A673 (cell line): Measurements from ENCODE around the gene GALNT16. TPM values are rescaled to one million over a fixed set of nuclear protein-coding genes. Genes with fewer than 3 reads are reported as not detected.

Experiments
- BruUV-seq: library from RNA; stranded (reverse); fragments of 400-500 nt; replicated peaks from 2 replicates; lab custom pipeline; 2021; lab: Mats Ljungman, UMichigan
- CTCF ChIA-PET: fragments of 300-600 bp; sonication (Branson Sonifier 250); formaldehyde crosslinking; loops from one replicate; lab custom pipeline; 2022; ENCODE audit warnings: antibody characterized with exemption; lab: Charles Lee
- POLR2A ChIA-PET: fragments of 300-600 bp; sonication (Branson Sonifier 250); formaldehyde crosslinking; loops from one replicate; lab custom pipeline; 2022; ENCODE audit warnings: antibody characterized with exemption; ENCODE audit not compliant: low non-redundant PET; lab: Charles Lee
- DNase-seq: peaks from one replicate; pipeline ENCODE4 v3.0.0-alpha.2; 2015; ENCODE audit warnings: low spot score
- H3K27ac ChIP-seq: fragments of 200-600 bp; sonication (generic); 2 replicates; pipeline ENCODE4 v1.5.1; 2016; ENCODE audit warnings: mixed run types, low read depth, mild to moderate bottlenecking, mixed read lengths, antibody characterized with exemption, low read length; ENCODE audit not compliant: poor library complexity, severe bottlenecking
- H3K27me3 ChIP-seq: fragments of 200-600 bp; sonication (generic); replicated peaks from 2 replicates; pipeline ENCODE4 v1.6.1; 2017; ENCODE audit warnings: mixed run types, low read depth, mild to moderate bottlenecking, mixed read lengths, antibody characterized with exemption, low read length; ENCODE audit not compliant: insufficient read depth, poor library complexity
- H3K36me3 ChIP-seq: fragments of 200-600 bp; sonication (generic); 2 replicates; pipeline ENCODE4 v1.6.1; 2016; ENCODE audit warnings: mixed run types, mild to moderate bottlenecking, mixed read lengths, antibody characterized with exemption, low read length; ENCODE audit not compliant: insufficient read depth, poor library complexity, severe bottlenecking
- H3K4me1 ChIP-seq: fragments of 200-600 bp; sonication (generic); 2 replicates; pipeline ENCODE4 v1.6.1; 2017; ENCODE audit warnings: mixed run types, mild to moderate bottlenecking, mixed read lengths, antibody characterized with exemption, low read length; ENCODE audit not compliant: insufficient read depth, poor library complexity, severe bottlenecking
- H3K4me3 ChIP-seq: fragments of 200-600 bp; sonication (generic); 2 replicates; pipeline ENCODE4 v1.5.1; 2016; ENCODE audit warnings: low read depth, mixed run types, mild to moderate bottlenecking, mixed read lengths, low read length; ENCODE audit not compliant: poor library complexity, severe bottlenecking
- H3K9me3 ChIP-seq: fragments of 200-600 bp; sonication (generic); 2 replicates; pipeline ENCODE4 v1.6.1; 2016; ENCODE audit warnings: mixed run types, low read depth, mild to moderate bottlenecking, mixed read lengths, antibody characterized with exemption, low read length; ENCODE audit not compliant: poor library complexity, severe bottlenecking
- EZH2 ChIP-seq: fragments of 200-600 bp; sonication (generic); IDR thresholded peaks from 2 replicates; pipeline ENCODE4 v1.6.1; 2017; ENCODE audit warnings: borderline replicate concordance, low read depth, mild to moderate bottlenecking, mixed read lengths, antibody characterized with exemption, low read length; ENCODE audit not compliant: poor library complexity, severe bottlenecking
- intact Hi-C: fragments of 100-400 bp; cut with micrococcal nuclease; formaldehyde crosslinking; loops from one replicate; pipeline ENCODE4 v1.10.0; 2022; ENCODE audit not compliant: unreplicated experiment
- total RNA-seq: library from RNA; stranded (reverse); gene quantifications from 2 replicates; pipeline ENCODE4 v1.2.3, GENCODE V29; 2021
- TF ChIP-seq, protein P1 (sequence below): fragments of 300-800, 200-600 bp; sonication (generic); conservative IDR thresholded peaks from 2 replicates; pipeline ENCODE4 v1.5.1; 2017; ENCODE audit warnings: low read depth, mild to moderate bottlenecking, antibody characterized with exemption, low read length, moderate library complexity, mixed read lengths

The GALNT16 gene
- total RNA-seq, 1 experiment from 2014 or later: 0.32 TPM

GRCh38 chr14:69404478-69404877 lies 144.5 kb downstream of the GALNT16 start:
- Histone ChIP-seq H3K27ac (no peak overlapping the region), H3K4me1 (peaks cover 17% of the 10 kb centered on the region), H3K27me3 (no peaks in the 10 kb centered on the region), H3K4me3 (no peak overlapping the region), H3K36me3 (no peaks in the 10 kb centered on the region), H3K9me3 (no peaks in the 10 kb centered on the region)
- TF ChIP-seq, protein P1, sequence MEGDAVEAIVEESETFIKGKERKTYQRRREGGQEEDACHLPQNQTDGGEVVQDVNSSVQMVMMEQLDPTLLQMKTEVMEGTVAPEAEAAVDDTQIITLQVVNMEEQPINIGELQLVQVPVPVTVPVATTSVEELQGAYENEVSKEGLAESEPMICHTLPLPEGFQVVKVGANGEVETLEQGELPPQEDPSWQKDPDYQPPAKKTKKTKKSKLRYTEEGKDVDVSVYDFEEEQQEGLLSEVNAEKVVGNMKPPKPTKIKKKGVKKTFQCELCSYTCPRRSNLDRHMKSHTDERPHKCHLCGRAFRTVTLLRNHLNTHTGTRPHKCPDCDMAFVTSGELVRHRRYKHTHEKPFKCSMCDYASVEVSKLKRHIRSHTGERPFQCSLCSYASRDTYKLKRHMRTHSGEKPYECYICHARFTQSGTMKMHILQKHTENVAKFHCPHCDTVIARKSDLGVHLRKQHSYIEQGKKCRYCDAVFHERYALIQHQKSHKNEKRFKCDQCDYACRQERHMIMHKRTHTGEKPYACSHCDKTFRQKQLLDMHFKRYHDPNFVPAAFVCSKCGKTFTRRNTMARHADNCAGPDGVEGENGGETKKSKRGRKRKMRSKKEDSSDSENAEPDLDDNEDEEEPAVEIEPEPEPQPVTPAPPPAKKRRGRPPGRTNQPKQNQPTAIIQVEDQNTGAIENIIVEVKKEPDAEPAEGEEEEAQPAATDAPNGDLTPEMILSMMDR: no peak
- no peak for TF ChIP-seq EZH2
- intact Hi-C loops: no loop called here
- ChIA-PET CTCF (no interaction called here), POLR2A (interaction anchor here (0.7 kb wide), 1 partner anchor 19 kb away, joined by 3 read pairs; no protein-coding TSS in a partner anchor)
- no TSS peak for BruUV-seq
- DNase-seq: no peak

DNA sequence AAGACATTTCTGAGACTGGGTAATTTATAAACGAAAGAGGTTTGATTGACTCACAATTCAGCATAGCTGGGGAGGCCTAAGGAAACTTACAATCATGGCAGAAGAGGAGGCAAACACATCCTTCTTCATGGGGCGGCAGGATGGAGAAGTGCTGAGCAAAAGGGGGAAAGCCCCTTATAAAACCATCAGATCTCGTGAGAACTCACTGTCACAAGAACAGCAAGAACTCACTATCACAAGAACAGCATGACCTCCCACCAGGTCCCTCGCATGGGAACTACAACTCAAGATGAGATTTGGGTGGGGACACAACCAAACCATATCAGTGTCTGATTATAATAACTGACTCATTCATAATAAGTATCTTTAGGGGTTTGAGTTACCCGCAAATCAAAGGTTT lies 144.9 kb downstream of the GALNT16 start:
- no TSS peak for BruUV-seq
- no peak for DNase-seq
- H3K27me3 ChIP-seq: no peaks in the 10 kb centered on the region
- TF ChIP-seq, protein P1: no peak
- TF ChIP-seq EZH2: no peak
- CTCF ChIA-PET: no interaction called here
- no peaks in the 10 kb centered on the region for H3K36me3 ChIP-seq
- peaks cover 12% of the 10 kb centered on the region for H3K4me1 ChIP-seq
- H3K9me3 ChIP-seq: no peaks in the 10 kb centered on the region
- POLR2A ChIA-PET: no interaction called here
- H3K4me3 ChIP-seq: no peak overlapping the region
- no peak overlapping the region for H3K27ac ChIP-seq
- intact Hi-C loops: no loop called here

DNA sequence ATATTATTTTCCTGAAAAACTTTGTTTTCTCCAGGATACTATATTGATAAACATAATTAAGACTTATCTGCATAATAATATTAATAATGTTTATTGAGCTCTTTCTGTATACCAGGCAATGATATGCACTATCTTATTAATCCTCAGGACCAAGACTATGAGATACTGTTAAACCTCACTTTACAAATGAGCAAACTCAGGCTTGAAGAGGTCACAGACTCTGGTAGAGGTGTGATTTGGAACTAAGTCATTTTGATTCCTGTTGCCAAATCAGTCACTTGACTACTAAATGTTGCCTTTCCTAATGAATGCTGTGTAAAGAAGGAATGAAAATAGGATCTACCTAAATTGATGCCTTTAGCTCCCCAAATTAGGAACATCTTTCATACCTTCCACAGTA lies 145.8 kb downstream of the GALNT16 start:
- no peak overlapping the region for H3K4me3 ChIP-seq
- H3K27ac ChIP-seq: no peak overlapping the region
- ChIA-PET POLR2A (no interaction called here), CTCF (no interaction called here)
- no peaks in the 10 kb centered on the region for H3K9me3 ChIP-seq
- TF ChIP-seq, protein P1: no peak
- no peak for TF ChIP-seq EZH2
- H3K27me3 ChIP-seq: no peaks in the 10 kb centered on the region
- DNase-seq: no peak
- BruUV-seq: no TSS peak
- intact Hi-C loops: no loop called here
- H3K36me3 ChIP-seq: no peaks in the 10 kb centered on the region
- peaks cover 6% of the 10 kb centered on the region for H3K4me1 ChIP-seq

Other genes starting within 250 kb of the GALNT16 start
- 22.0 and 26.8 TPM in 2 replicates for gene DCAF5, start 107.0 kb upstream of the GALNT16 start, total RNA-seq
- gene EXD2, start 68.7 kb upstream of the GALNT16 start, total RNA-seq: 8.1 and 10.7 TPM in 2 replicates
- 452 and 472 TPM in 2 replicates for gene ERH, start 138.1 kb downstream of the GALNT16 start, total RNA-seq
- 59.2 and 60.8 TPM in 2 replicates for gene SLC39A9, start 138.5 kb downstream of the GALNT16 start, total RNA-seq
- gene PLEKHD1, start 224.6 kb downstream of the GALNT16 start, total RNA-seq: 0.37 and 0.87 TPM in 2 replicates